Spleen (tissue), 7 donors: ENCODE data around the gene ALG12.

ENCODE experiments used
- POLR2A ChIP-seq, 3 donors: fragments of 450-650 bp; IDR thresholded peaks; one replicate each; pipeline ENCODE4 v1.5.1; 2017; ENCODE audit warnings: antibody characterized with exemption in 3 of 3, mild to moderate bottlenecking in 1 of 3
- POLR2AphosphoS5 ChIP-seq, 3 donors: sonication (generic); formaldehyde crosslinking; IDR thresholded peaks; one replicate each; pipeline ENCODE4 v1.5.1; 2017; ENCODE audit warnings: antibody characterized with exemption in 3 of 3
- TF ChIP-seq, protein P1 (sequence below), 11 experiments: fragments of 200-600 bp in 7 of 11; fragments of 450-650 bp in 4 of 11; sonication (generic) in 4 of 11; IDR thresholded peaks in 8 of 11; conservative IDR thresholded peaks in 3 of 11; 1 replicate in 7 of 11; 2 replicates in 4 of 11; pipeline versions ENCODE4 v1.4.0 to v1.8.0; 2016 to 2021; ENCODE audit warnings: antibody characterized with exemption in 11 of 11, inconsistent platforms in 4 of 11, mild to moderate bottlenecking in 1 of 11
- donor health status: DM: no; HTN: no; CAD: no; lungs with moderate emphysema.
- donor health status: DM: no; HTN: no; CAD: no.
- donor health status: DM: no; HTN: no; CAD: no.

- peak in 2 of 3 donors; percentile 46 to 67 for TF ChIP-seq POLR2AphosphoS5 (IDR thresholded peaks at IDR 0.05)
- TF ChIP-seq POLR2A (IDR thresholded peaks at IDR 0.05), result no peak
- TF ChIP-seq, protein P1, sequence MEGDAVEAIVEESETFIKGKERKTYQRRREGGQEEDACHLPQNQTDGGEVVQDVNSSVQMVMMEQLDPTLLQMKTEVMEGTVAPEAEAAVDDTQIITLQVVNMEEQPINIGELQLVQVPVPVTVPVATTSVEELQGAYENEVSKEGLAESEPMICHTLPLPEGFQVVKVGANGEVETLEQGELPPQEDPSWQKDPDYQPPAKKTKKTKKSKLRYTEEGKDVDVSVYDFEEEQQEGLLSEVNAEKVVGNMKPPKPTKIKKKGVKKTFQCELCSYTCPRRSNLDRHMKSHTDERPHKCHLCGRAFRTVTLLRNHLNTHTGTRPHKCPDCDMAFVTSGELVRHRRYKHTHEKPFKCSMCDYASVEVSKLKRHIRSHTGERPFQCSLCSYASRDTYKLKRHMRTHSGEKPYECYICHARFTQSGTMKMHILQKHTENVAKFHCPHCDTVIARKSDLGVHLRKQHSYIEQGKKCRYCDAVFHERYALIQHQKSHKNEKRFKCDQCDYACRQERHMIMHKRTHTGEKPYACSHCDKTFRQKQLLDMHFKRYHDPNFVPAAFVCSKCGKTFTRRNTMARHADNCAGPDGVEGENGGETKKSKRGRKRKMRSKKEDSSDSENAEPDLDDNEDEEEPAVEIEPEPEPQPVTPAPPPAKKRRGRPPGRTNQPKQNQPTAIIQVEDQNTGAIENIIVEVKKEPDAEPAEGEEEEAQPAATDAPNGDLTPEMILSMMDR (IDR thresholded peaks at IDR 0.05 in 8 of 11, conservative IDR thresholded peaks at IDR 0.05 in 3 of 11), result peak in 10 of 11 experiments; percentile 29 to 98 (median 91)
Measured at GRCh38 chr22:49929211-49929979, 11.2 kb upstream of the ALG12 start.
